Transverse colon (tissue), 4 donors: ENCODE measurements around the gene OXCT1.

Experiments used
- POLR2A ChIP-seq: fragments of 450-650 bp; IDR thresholded peaks from one replicate; pipeline ENCODE4 v1.6.1; 2016; ENCODE audit warnings: antibody characterized with exemption, mild to moderate bottlenecking, moderate library complexity
- POLR2AphosphoS5 ChIP-seq, 3 donors: sonication (generic); formaldehyde crosslinking; IDR thresholded peaks; one replicate each; pipeline ENCODE4 v1.6.1; 2016; ENCODE audit warnings: antibody characterized with exemption in 3 of 3
- TF ChIP-seq, protein P1 (sequence below), 5 experiments: fragments of 200-600 bp in 3 of 5; fragments of 450-650 bp in 2 of 5; sonication (generic) in 3 of 5; IDR thresholded peaks; 1 replicate in 2 of 5; 2 replicates in 3 of 5; pipeline ENCODE4 v1.5.1; 2016 to 2017; ENCODE audit warnings: antibody characterized with exemption in 5 of 5, inconsistent platforms in 3 of 5, mild to moderate bottlenecking in 2 of 5, moderate library complexity in 1 of 5

GRCh38 chr5:41878643-41879478 lies 8.6 kb upstream of the OXCT1 start:
- TF ChIP-seq, protein P1, sequence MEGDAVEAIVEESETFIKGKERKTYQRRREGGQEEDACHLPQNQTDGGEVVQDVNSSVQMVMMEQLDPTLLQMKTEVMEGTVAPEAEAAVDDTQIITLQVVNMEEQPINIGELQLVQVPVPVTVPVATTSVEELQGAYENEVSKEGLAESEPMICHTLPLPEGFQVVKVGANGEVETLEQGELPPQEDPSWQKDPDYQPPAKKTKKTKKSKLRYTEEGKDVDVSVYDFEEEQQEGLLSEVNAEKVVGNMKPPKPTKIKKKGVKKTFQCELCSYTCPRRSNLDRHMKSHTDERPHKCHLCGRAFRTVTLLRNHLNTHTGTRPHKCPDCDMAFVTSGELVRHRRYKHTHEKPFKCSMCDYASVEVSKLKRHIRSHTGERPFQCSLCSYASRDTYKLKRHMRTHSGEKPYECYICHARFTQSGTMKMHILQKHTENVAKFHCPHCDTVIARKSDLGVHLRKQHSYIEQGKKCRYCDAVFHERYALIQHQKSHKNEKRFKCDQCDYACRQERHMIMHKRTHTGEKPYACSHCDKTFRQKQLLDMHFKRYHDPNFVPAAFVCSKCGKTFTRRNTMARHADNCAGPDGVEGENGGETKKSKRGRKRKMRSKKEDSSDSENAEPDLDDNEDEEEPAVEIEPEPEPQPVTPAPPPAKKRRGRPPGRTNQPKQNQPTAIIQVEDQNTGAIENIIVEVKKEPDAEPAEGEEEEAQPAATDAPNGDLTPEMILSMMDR (IDR thresholded peaks at IDR 0.05): no peak
- TF ChIP-seq POLR2A (no peak), POLR2AphosphoS5 (IDR thresholded peaks at IDR 0.05) (no peak)
